Hepatic stellate cell (primary cell): ENCODE measurements around the gene PAN3.

Source experiments
- DNase-seq: peaks from one replicate; pipeline ENCODE4 v3.0.0; 2011; ENCODE audit warnings: low spot score

PAN3 gene

DNA sequence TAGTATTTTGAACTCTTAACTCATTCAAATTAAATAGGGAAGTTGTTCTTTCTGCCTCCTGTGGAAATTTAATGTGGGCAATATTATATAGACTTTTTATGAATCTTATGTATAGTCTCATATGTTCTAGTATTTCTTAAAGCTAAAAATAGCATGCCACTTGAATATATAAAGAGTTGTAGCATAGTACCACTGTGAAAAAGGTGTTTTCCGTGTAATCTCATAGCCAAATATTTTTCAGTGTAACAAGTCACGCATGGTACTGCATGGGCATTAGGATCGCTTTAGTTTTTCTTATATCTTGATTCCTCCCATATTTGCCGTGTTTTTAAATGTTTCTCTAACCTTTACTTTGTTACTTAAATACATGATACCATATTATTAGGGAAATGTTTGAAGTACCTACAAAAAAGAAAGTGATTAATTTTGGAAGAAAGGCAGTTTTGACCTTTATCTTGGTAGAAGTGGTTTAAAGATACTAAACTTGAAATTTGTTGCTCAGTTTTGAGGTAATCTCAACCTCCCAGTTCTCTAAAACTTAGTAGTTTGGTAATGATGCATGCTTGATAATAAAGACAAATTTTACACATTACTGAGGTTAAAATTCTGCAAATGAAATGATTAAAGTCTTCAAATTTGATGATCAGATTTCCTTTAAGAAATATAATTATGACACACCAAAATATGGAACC is 81.2 kb downstream of the PAN3 start:
- DNase-seq: no peak

DNA sequence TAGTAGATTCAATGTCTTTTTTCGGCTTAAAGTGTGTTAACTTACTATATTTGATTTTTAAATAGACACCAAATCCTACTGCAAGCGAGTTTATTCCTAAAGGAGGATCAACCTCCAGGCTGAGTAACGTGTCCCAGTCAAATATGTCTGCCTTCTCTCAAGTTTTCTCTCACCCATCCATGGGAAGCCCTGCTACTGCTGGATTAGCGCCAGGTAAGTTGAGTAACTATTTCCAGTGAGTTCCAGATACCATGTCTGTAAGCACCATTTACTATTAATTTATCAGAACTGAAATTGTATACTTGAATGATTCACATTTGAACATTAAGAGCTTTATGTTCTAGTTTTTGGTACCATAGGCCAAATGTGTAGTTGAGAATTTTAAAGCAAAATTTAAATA is 81.8 kb downstream of the PAN3 start:
- no peak for DNase-seq

DNA sequence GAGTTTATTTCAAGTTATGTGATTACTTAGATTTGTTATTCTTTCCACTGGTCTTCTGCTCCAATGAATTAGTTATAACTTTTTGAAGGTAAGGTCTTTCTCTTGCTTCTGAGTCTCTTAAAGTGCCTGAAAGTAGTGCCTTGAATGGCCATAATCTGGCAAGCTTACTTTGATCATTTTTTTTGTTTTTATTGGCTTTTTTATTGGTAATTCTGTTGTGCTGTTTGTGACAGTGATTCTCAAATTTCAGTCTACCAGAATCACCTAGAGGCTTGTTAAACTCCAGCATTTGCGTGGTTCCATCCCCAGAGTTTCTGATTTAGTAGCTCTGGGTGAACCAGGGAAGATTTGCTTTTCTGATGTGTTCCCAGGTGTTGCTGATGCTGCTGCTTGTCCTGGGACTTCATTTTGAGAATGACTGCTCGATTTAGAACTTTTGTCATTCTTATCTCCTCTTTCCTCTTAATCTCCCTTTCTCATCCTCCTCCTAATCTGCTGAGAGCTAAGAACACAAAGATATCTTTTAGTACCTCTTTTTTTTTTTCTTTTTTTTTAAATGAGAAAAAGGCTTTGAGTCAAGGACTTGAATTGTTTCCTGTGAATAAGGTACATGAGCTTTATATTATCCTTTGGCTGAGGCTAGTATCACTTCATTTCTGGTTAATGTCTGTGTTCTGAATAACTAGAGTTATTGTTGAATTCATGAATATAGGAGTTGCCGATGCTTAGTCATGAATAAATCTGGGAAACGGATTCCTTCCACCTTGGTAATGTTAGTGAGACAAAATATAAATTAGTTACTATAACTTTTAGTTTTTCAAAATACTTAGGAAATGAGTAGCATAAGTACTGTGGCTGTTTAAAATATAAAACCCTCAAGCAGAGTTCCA is 91.4 kb downstream of the PAN3 start:
- no peak for DNase-seq

DNA sequence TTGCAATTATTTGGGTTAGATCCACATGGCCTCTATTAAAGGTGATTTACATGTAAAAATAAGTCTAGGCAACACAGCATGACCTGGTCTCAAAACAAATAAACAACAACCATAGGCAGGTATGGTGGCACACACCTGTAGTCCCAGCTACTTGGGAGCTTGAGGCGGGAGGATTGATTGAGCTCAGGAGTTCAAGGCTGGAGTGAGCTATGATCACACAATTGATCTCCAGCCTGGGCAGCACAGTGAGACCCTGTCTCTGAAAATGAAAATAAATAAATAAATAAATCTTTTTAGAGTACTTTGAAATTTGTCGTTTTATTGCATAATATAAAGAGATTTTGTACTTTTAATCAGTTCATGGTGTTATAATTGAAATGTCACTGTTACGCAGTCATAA is 93.3 kb downstream of the PAN3 start:
- DNase-seq: no peak

DNA sequence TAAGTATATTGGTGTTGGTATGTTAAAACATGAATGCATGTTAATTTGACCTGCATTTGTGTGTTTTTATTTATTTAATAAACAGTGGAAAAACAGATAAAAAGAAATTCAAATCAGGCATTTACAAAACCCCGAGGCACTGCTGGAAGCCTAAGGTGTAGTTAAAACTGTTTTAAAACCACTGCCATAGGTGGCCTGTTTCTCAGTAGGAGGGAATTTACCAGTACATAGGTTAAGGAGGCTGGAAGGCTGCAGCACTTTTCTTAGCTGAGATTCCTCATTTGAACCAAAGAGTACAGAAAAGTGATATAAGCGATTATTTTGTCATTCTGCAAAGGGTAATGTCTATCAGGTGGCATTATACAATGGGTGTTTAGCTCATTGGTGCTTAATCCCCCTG is 99.6 kb downstream of the PAN3 start:
- no peak for DNase-seq

DNA sequence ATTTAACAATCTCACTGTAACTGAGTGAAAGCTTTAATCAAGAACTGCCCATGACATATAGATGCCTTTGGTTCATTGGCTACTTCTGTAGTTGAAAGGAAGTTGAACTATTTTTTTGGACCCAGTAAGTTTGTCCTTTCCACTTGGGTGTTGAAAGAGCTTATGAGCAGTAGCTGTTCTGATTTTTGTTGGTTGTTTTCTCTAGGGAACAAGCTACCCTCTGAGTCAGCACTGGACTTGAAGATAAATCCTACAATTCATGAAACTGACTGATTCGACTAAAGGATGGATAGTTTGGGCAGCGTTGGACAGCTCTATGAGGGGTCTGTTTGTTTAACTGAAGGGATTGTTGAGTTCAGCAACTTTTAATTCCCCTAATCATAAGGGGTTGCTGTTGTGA is 101.0 kb downstream of the PAN3 start:
- peak; percentile 19 for DNase-seq

DNA sequence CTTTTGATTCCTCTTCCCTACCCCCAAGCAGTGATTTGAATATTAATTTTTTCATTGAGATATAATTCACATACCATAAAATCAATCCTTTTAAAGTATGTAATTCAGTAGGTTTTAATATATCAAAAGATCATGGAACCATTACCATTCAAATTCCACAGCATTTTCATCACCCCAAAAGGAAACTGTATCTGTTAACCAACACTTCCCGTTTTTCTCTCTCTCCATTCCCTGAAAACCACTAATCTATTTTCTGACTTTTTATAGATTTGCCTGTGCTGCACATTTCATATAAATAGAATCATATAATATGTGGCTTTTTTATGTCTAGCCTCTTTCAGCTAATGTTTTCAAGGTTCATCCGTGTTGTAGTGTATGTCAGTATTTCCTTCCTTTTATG is 107.1 kb downstream of the PAN3 start:
- DNase-seq: no peak

DNA sequence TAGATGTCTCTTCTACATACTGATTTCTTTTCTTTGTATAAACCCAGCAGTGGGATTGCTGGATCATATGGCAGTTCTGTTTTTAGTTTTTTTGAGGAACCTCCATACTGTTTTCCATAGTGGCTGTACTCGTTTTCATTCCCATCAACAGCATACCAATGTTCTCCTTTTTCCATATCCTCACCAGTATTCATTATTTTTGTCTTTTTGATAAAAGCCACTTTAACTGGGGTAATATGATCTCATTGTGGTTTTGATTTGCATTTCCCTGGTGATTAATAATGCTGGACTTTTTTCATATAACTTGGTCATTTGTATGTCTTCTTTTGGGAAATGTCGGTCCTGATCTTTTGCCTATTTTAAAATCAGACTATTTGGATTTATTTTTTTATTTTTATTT is 108.5 kb downstream of the PAN3 start:
- no peak for DNase-seq

DNA sequence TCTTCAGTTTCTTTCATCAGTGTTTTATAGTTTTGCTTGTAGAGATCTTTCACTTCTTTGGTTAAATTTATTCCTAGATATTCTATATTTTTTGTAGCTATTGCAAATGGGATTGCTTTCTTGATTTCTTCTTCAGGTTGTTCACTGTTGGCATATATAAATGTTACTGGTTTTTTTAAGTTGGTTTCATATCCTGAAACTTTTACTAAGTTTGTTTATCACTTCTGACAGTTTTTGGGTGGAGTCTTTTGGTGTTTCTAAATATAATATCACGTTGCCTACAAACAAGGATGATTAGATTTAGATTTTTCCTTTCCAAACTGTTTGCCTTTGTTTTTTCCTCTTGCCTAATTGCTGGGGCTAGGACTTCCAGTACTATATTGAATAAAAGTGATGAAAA is 109.7 kb downstream of the PAN3 start:
- no peak for DNase-seq

DNA sequence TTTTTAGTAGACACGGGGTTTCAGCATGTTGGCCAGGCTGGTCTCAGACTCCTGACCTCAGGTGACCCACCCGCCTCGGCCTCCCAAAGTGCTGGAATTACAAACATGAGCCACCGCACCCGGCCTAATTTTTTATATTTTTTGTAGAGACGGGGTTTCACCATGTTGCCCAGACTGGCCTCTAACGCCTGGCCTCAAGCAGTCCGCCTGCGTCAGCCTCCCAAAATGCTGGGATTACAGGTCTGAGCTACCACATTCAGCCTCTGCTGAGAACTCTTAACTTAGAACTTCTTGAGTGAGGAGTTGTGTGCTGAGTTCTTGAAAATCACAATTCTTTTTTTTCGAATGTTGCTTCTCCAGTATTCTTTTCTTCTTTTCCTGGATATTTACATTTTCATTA is 112.2 kb downstream of the PAN3 start:
- DNase-seq: no peak

DNA sequence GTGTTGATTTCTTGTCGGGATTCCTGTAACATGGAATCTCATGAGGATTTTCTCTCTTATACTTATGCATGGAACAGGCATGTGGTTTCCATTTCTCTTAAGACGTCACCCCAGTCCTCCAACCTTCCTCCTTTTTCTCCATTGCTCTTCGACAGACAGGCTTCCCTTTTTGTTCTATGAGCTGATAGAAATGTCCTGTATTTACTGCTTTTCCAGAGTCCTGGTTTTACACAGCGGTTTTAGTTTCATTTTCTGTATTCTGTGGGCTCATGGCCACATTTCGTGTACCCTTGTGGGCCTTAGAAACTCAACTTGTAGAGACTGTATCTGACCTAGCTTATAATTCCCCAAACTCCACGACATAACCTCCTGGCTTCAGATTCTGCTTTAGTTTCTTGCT is 113.1 kb downstream of the PAN3 start:
- no peak for DNase-seq

DNA sequence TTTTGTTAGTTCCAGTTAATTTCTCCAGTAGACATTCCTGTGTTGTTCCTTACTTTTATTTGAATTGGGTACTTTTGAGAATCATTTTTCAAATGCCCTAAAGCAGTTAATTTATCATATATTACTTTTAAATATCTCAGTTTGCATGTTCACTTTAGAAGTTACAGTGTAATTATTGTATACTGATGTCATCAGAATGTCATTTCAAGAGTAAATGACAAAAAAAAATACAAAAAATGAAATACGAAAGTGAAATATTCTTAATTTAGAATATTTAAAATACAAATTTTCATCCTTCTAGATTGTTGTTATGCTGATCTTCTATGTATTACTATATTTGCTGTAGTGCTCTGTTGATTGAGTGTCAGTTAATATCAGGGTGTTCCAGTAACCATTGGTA is 114.2 kb downstream of the PAN3 start:
- DNase-seq: no peak

DNA sequence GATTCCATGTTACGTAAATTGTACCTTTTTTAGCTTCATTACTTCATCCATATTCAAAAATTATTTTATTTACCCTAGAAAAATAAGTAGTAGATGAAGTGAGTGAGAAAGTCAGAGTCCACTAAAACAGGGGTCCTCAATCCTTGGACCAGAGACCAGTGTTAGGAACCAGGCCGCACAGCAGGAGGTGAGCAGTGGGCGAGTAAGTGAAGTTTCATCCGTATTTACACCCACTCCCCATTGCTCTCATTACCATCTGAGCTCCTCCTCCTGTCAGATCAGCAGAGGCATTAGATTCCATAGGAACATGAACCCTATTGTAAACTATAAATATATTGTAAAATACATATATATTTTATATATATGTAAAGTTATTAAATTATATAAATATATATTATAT is 119.0 kb downstream of the PAN3 start:
- no peak for DNase-seq

DNA sequence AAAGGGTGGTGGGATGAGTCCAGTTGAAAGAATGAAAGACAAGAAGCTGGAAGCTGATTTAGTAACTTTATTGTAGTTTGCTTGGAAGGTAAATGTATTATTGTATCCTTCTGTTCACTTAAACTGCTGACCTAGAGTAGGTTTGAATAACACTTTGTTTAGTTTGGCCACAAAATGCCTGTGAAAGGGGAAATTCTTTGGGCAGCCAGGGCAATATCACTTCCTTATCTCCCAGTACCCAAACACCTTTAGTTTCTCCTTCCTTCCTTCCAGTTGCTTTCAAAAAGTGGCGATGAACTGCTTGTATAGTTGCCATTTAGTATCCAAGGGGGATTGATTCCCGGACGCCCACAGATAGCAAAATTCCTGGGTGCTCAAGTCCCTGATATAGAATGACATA is 120.1 kb downstream of the PAN3 start:
- no peak for DNase-seq

DNA sequence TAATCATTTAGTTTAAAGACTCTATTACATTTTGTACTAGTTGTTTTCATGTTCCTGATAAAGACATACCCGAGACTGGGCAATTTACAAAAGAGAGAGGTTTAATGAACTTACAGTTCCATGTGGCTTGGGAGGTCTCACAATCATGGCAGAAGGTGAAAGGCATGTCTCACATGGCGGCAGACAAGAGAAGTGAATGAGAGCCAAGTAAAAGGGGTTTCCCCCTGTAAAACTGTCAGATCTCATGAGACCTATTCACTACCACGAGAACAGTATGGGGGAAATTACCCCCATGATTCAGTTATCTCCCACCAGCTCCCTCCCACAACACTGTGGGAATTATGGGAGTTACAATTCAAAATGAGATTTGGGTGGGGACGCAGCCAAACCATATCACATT is 129.2 kb downstream of the PAN3 start:
- DNase-seq: no peak

DNA sequence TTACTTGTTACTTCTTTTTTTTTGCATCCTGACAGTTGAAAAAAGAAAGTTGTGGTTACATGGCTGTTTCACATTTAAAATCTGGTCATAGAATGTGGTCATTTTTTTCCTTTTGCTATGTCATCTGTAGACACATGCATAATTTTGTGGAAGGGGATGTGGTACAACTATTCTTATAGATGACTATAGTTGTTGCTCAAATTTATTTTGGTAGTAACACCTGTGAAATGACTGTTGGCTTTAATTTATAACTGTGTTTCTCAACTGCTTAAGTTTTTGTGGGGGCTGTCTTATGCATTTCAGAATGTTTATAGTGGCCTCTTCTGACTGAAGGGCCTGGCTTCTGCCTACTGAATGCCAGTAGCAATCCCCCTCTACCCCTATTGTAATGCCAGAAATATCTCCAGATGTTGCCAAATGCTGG is 130.5 kb downstream of the PAN3 start:
- no peak for DNase-seq

DNA sequence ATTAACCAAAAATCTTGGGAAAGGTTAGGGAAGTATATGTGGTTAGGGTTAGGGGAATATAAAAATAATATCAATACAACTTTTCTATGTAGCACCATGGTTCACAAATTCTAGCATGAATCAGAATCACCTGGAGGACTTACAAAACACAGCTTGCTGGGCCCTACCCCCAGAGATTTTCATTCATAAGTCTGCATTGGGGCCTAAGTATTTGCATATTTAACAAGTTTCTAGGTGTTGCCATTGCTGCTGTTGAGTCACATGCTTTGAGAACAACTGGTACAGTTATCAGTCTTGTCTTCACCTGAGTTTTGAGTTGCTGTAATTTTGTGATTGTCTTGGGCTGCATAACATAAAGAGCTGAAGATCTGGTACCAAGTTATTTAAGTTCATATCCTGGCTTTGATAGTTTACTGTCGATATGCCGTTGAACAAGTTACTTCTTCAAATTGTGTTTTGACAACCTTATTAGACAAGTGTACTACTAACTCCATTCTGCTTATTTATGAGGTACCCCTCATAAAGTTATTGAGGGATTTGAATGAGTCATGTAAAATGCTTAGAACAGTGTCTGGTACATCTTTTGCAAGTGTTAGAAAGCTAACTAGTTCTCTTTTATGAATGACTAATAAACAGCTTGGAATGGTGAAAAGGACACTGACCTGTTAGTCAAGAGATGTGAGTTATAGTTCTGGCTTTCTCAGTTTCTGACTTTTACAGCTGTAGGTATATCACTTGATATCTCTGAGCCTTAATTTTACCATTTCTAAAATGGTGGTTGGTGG is 132.9 kb downstream of the PAN3 start:
- DNase-seq: no peak

DNA sequence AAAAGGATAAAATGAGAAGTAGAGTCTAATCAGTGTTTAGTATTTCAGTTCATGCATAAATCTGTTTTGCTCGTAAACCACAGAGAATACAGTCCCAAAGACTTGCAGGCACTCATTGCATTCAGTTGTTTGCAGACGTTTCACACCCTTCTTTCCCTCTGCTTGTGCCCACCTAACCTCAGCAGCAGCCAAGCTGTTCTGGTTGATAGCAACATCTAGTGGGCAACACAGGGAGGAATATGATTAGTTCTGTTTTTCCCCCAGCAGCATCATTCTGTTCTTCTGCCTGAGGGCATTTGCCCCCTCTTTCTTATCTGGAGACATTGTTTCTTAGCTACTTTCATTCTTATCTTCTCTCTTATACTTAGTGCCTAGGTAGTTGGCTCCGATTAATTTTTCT is 135.6 kb downstream of the PAN3 start:
- no peak for DNase-seq

DNA sequence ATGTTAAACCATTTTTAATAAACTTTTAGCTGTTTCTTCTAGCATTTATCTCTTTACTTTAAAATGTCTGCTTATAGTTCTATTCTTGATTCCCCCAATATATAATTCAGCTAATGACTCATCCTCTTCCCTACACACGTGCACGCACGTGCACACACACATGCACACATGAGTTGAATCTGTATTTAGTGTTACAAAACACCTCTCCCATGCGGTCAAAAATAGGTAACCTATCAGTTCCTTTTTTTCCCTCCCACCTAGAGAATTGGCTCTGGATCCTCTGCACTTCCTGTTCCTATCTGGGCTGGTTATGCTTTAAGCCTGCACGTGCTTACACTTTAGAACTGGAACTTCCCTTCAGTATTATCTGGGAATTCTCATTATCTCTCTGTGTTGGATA is 144.1 kb downstream of the PAN3 start:
- no peak for DNase-seq

DNA sequence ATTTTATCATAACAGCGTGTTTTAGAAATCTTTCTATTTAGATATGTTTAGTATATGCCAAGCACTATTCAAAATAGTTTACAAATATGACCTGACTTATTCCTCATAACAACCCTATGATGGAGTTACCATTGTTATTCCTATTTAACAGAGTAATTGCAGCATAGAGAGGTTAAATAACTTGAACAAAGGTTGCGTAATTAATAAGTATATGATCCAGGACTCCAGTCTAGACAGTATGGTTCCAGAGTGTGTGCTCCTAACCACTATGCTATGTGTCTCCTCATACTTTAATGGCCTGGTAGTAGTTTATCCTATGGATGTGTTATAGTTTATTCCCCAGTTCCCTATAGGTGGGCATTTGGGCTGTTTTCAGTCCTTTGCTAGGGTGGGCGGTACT is 145.3 kb downstream of the PAN3 start:
- no peak for DNase-seq

DNA sequence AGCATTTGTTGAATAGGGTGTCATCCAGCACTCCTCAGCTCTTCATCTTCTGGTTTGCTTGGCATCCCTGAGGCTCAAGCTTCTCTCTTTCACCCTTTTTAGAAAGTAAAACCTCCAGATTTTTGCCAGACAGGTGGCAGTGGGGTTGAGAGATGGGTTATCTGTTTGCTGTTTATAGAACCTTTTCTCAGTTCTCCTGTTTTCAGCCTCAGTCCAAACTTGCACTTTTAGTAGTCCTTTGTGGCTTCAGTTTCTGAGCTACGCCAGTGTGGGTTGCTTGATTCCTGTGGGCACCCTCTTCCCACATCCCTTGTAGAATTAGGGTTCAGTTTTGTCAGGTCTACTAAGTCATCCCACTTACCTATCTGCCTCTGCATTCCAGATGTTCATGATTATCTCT is 147.9 kb downstream of the PAN3 start:
- DNase-seq: no peak

DNA sequence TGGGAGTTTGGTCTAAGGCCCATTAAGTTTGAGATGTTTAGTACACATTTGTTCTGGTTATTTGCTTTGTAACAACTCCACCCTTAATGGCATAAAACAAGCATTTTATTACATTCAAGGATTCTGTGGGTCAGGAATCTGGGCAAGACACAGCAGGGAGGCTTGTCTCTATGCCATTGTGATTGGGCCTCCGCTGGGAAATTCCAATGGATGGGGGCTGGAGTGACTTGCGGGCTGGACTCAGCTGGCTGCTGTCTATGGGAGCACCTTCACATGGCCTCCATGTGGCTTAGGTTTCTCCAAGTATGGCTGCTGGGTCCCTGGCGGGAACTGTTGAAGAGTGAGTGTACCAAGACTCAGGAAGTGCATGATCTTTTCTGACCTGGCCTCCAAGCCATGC is 159.0 kb downstream of the PAN3 start:
- DNase-seq: no peak

DNA sequence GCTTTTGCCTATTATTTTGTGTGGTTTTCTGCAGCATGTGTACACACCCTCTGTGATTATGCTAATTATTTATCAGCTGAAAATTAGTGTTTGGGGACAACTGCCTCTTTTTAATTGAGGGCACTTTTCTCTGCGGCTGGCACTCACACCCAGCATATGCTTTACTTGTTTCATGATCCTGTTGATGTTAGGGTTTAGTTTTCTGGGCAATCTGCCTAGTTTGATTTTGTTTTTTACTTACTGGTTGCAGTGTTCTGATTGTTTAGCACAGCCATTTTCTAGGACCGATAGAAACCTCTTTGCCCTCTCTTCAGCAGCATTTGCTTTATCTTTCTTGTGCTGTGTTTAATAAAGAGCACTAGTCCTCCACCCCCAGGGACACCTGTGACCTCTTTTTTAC is 161.6 kb downstream of the PAN3 start:
- no peak for DNase-seq
